H1 (cell line): Measurements from ENCODE around the gene RRP1B. TPM values are rescaled to one million over a fixed set of nuclear protein-coding genes. Genes with fewer than 3 reads are reported as not detected.

Source experiments
- CTCF ChIA-PET: fragments of 300-600 bp; sonication (Branson Sonifier 250); formaldehyde crosslinking; loops from one replicate; lab custom pipeline; 2021; ENCODE audit not compliant: partially characterized antibody; lab: Charles Lee
- POLR2A ChIA-PET: fragments of 300-600 bp; sonication (Branson Sonifier 250); formaldehyde crosslinking; loops from one replicate; lab custom pipeline; 2021; ENCODE audit warnings: inconsistent platforms; ENCODE audit not compliant: partially characterized antibody; lab: Charles Lee
- DNase-seq, 2 experiments: peaks; one replicate each; pipeline versions ENCODE4 v3.0.0 to v3.0.0-alpha.2; 2010 to 2022; ENCODE audit warnings: low spot score in 2 of 2, low read depth in 1 of 2, mixed read lengths in 1 of 2
- FAIRE-seq: peaks from 2 replicates; lab custom pipeline; 2011; peaks lifted over from hg19 to GRCh38; lab: Jason Lieb, UNC
- H2AFZ ChIP-seq: 2 replicates; pipeline ENCODE4 v1.8.1; 2012; ENCODE audit warnings: low read length, inconsistent platforms
- H2AK5ac ChIP-seq: 2 replicates; pipeline ENCODE4 v1.6.1; 2013; ENCODE audit warnings: low read depth, low read length
- H2BK120ac ChIP-seq: replicated peaks from 2 replicates; pipeline ENCODE3; 2013; ENCODE audit warnings: low read depth, low read length, inconsistent platforms
- H2BK12ac ChIP-seq: 2 replicates; pipeline ENCODE4 v1.6.1; 2013; ENCODE audit warnings: low read depth, low read length
- H2BK15ac ChIP-seq: 2 replicates; pipeline ENCODE4 v1.6.1; 2013; ENCODE audit warnings: low read length
- H2BK20ac ChIP-seq: 2 replicates; pipeline ENCODE4 v1.6.1; 2013; ENCODE audit warnings: low read length
- H2BK5ac ChIP-seq: 2 replicates; pipeline ENCODE4 v1.6.1; 2013; ENCODE audit warnings: low read depth, low read length
- H3K14ac ChIP-seq: 2 replicates; pipeline ENCODE4 v1.6.1; 2013; ENCODE audit warnings: inconsistent platforms; ENCODE audit not compliant: insufficient read length
- H3K18ac ChIP-seq: 2 replicates; pipeline ENCODE4 v1.6.1; 2013; ENCODE audit warnings: low read length; ENCODE audit errors: extremely low read depth
- H3K23ac ChIP-seq: 2 replicates; pipeline ENCODE4 v1.6.1; 2013; ENCODE audit warnings: inconsistent platforms; ENCODE audit not compliant: insufficient read length
- H3K23me2 ChIP-seq: 2 replicates; pipeline ENCODE4 v1.6.1; 2013; ENCODE audit warnings: low read depth, low read length
- H3K27ac ChIP-seq: 2 replicates; pipeline ENCODE4 v1.6.1; 2011; ENCODE audit warnings: low read depth, low read length, inconsistent platforms
- H3K27me3 ChIP-seq, 4 experiments: replicated peaks in 1 of 4; 1 replicate in 1 of 4; 2 replicates in 3 of 4; pipeline versions ENCODE4 v1.6.1 to v1.8.1; 2011 to 2013; ENCODE audit warnings: low read length in 3 of 4, mild to moderate bottlenecking in 3 of 4, inconsistent platforms in 2 of 4, mixed read lengths in 2 of 4, moderate library complexity in 1 of 4; ENCODE audit not compliant: control insufficient read depth in 3 of 4, insufficient read depth in 3 of 4; ENCODE audit errors: extremely low read depth in 1 of 4
- H3K36me3 ChIP-seq, 4 experiments: 2 replicates each; pipeline versions ENCODE4 v1.6.1 to v1.8.1; 2011 to 2013; ENCODE audit warnings: mild to moderate bottlenecking in 4 of 4, low read length in 3 of 4, moderate library complexity in 2 of 4, control low read depth in 1 of 4, inconsistent platforms in 1 of 4; ENCODE audit not compliant: insufficient read depth in 4 of 4, control insufficient read depth in 2 of 4
- H3K4ac ChIP-seq: replicated peaks from 2 replicates; pipeline ENCODE3; 2013; ENCODE audit warnings: low read length, low read depth, mixed read lengths, inconsistent platforms; ENCODE audit not compliant: insufficient read length
- H3K4me1 ChIP-seq, 4 experiments: replicated peaks in 1 of 4; 1 replicate in 1 of 4; 2 replicates in 3 of 4; pipeline versions ENCODE4 v1.6.1 to v1.8.1; 2011 to 2013; ENCODE audit warnings: low read length in 3 of 4, inconsistent platforms in 2 of 4, mixed read lengths in 1 of 4; ENCODE audit not compliant: insufficient read depth in 4 of 4, control insufficient read depth in 3 of 4
- H3K4me2 ChIP-seq, 2 experiments: 2 replicates each; pipeline versions ENCODE4 v1.6.1 to v1.8.1; 2011 to 2013; ENCODE audit warnings: low read depth in 2 of 2, low read length in 2 of 2, control low read depth in 1 of 2, inconsistent platforms in 1 of 2, mild to moderate bottlenecking in 1 of 2; ENCODE audit not compliant: insufficient read depth in 1 of 2
- H3K4me3 ChIP-seq, 4 experiments: fragments of 200-600, 300-600 bp in 1 of 4; sonication (generic), shearing (Covaris generic), sonication (Bioruptor Twin) in 1 of 4; 2 replicates each; pipeline versions ENCODE4 v1.5.1 to v1.8.1; 2011 to 2016; ENCODE audit warnings: low read length in 4 of 4, low read depth in 3 of 4, control low read depth in 2 of 4, inconsistent platforms in 2 of 4, mild to moderate bottlenecking in 2 of 4, mixed read lengths in 1 of 4, moderate library complexity in 1 of 4; ENCODE audit not compliant: insufficient read depth in 2 of 4; ENCODE audit errors: extremely low read depth in 1 of 4
- H3K56ac ChIP-seq: replicated peaks from 2 replicates; pipeline ENCODE3; 2013; ENCODE audit warnings: low read depth, mild to moderate bottlenecking, mixed read lengths, low read length, inconsistent platforms; ENCODE audit not compliant: insufficient read length
- H3K79me1 ChIP-seq: 2 replicates; pipeline ENCODE4 v1.6.1; 2013; ENCODE audit warnings: low read depth, low read length, control low read depth
- H3K79me2 ChIP-seq, 2 experiments: 2 replicates each; pipeline versions ENCODE4 v1.6.1 to v1.8.1; 2012 to 2013; ENCODE audit warnings: low read length in 2 of 2, mild to moderate bottlenecking in 2 of 2, inconsistent platforms in 1 of 2; ENCODE audit not compliant: insufficient read depth in 2 of 2, control insufficient read depth in 1 of 2
- H3K9ac ChIP-seq, 4 experiments: replicated peaks in 1 of 4; 1 replicate in 1 of 4; 2 replicates in 3 of 4; pipeline versions ENCODE4 v1.6.1 to v1.8.1; 2011 to 2013; ENCODE audit warnings: low read depth in 3 of 4, low read length in 3 of 4, control low read depth in 2 of 4, mild to moderate bottlenecking in 2 of 4, moderate library complexity in 2 of 4, inconsistent platforms in 1 of 4; ENCODE audit errors: extremely low read depth in 1 of 4
- H3K9me3 ChIP-seq, 2 experiments: 2 replicates each; pipeline versions ENCODE4 v1.6.1 to v1.8.1; 2012 to 2013; ENCODE audit warnings: mild to moderate bottlenecking in 2 of 2, moderate library complexity in 2 of 2, control low read depth in 1 of 2, inconsistent platforms in 1 of 2, low read depth in 1 of 2, low read length in 1 of 2, mixed read lengths in 1 of 2; ENCODE audit not compliant: insufficient read depth in 2 of 2
- H4K20me1 ChIP-seq, 2 experiments: replicated peaks in 1 of 2; 2 replicates each; pipeline versions ENCODE3 to v1.8.1; 2011 to 2013; ENCODE audit warnings: inconsistent platforms in 2 of 2, low read length in 2 of 2, mild to moderate bottlenecking in 1 of 2; ENCODE audit not compliant: insufficient read depth in 2 of 2, control insufficient read depth in 1 of 2
- H4K5ac ChIP-seq: 2 replicates; pipeline ENCODE4 v1.6.1; 2013; ENCODE audit warnings: low read length, low read depth, mixed read lengths, inconsistent platforms; ENCODE audit not compliant: insufficient read length
- H4K8ac ChIP-seq: 2 replicates; pipeline ENCODE4 v1.8.0; 2013; ENCODE audit warnings: mild to moderate bottlenecking, moderate library complexity, low read length, inconsistent platforms; ENCODE audit not compliant: insufficient read depth; ENCODE audit errors: extremely low read depth
- H4K91ac ChIP-seq: replicated peaks from 2 replicates; pipeline ENCODE3; 2013; ENCODE audit warnings: low read length, mixed read lengths, inconsistent platforms; ENCODE audit not compliant: insufficient read length
- CTBP2 ChIP-seq: IDR thresholded peaks from 2 replicates; pipeline ENCODE4 v1.7.0; 2011; ENCODE audit warnings: borderline replicate concordance, mild to moderate bottlenecking, moderate library complexity, mixed read lengths, low read length; ENCODE audit not compliant: insufficient read depth, insufficient read length
- EGR1 ChIP-seq: IDR thresholded peaks from 2 replicates; pipeline ENCODE4 v1.6.1; 2011; ENCODE audit warnings: low read depth, low read length, borderline replicate concordance
- EP300 ChIP-seq, 2 experiments: IDR thresholded peaks; 1 replicate in 1 of 2; 2 replicates in 1 of 2; pipeline ENCODE4 v1.6.1; 2011 to 2012; ENCODE audit warnings: low read depth in 2 of 2, low read length in 2 of 2, mild to moderate bottlenecking in 2 of 2, borderline replicate concordance in 1 of 2, inconsistent platforms in 1 of 2, moderate library complexity in 1 of 2
- KDM4A ChIP-seq: IDR thresholded peaks from one replicate; pipeline ENCODE4 v1.7.1; 2012; ENCODE audit warnings: low read depth, mild to moderate bottlenecking, moderate library complexity, low read length, inconsistent platforms; ENCODE audit not compliant: severe bottlenecking
- PHF8 ChIP-seq: fragments of 200-600 bp; sonication (generic); conservative IDR thresholded peaks from 2 replicates; pipeline ENCODE4 v1.7.1; 2012; ENCODE audit warnings: low read depth, mild to moderate bottlenecking, inconsistent platforms, low read length, moderate library complexity
- RAD21 ChIP-seq, 2 experiments: IDR thresholded peaks in 1 of 2; conservative IDR thresholded peaks in 1 of 2; 2 replicates each; pipeline ENCODE4 v1.6.1; 2011; ENCODE audit warnings: low read depth in 2 of 2, low read length in 2 of 2, improper control_type of control experiment in 1 of 2, inconsistent platforms in 1 of 2, mild to moderate bottlenecking in 1 of 2, moderate library complexity in 1 of 2
- RBBP5 ChIP-seq: IDR thresholded peaks from 2 replicates; pipeline ENCODE4 v1.7.1; 2012; ENCODE audit warnings: low read depth, mild to moderate bottlenecking, inconsistent platforms, low read length, moderate library complexity, borderline replicate concordance
- SIX5 ChIP-seq: IDR thresholded peaks from 2 replicates; pipeline ENCODE4 v1.6.1; 2011; ENCODE audit warnings: mild to moderate bottlenecking, low read depth, low read length
- SP1 ChIP-seq: IDR thresholded peaks from 2 replicates; pipeline ENCODE4 v1.6.1; 2011; ENCODE audit warnings: low read depth, low read length
- ZNF274 ChIP-seq: IDR thresholded peaks from 2 replicates; pipeline ENCODE4 v1.7.0; 2012; ENCODE audit warnings: low read length, borderline replicate concordance; ENCODE audit errors: extremely low read depth
- WGBS, 2 experiments: shearing (Covaris generic) in 1 of 2; methylation state at CpG; one replicate each; pipeline versions ENCODE4 v1.1.6 to v1.1.7; 2013 to 2015; ENCODE audit warnings: low lambda C conversion rate in 2 of 2, mixed read lengths in 2 of 2, inconsistent platforms in 1 of 2, low coverage in 1 of 2, missing lambda C conversion rate in 1 of 2; ENCODE audit not compliant: insufficient replicate concordance in 2 of 2, insufficient coverage in 1 of 2, insufficient read length in 1 of 2; ENCODE audit errors: extremely low coverage in 1 of 2, missing lambda C conversion rate in 1 of 2; 5-methylcytosine and 5-hydroxymethylcytosine counted together
- polyA plus RNA-seq, 7 experiments: library from polyadenylated mRNA; depleted of rRNA in 3 of 7; stranded (reverse) in 5 of 7; unstranded in 2 of 7; fragments of >200 nt in 5 of 7; fragments of 200-250 nt in 2 of 7; gene quantifications; 1 replicate in 5 of 7; 2 replicates in 1 of 7; 4 replicates in 1 of 7; pipeline versions ENCODE4 v1.2.1 to v1.2.3, GENCODE V29; 2011 to 2013; ENCODE audit warnings: missing spikeins in 2 of 7, mixed read lengths in 2 of 7
- total RNA-seq: library from RNA; stranded (reverse); fragmentation: NEBNext Ultra II Directional; extraction: Animal tissue kit (Norgen Biotek cat#: 25700); gene quantifications from 2 replicates; pipeline ENCODE4 v1.2.1, GENCODE V29; 2021

The RRP1B gene
- total and polyA plus RNA-seq, 2 of the 8 experiments (the other 6 are each of a cell fraction or from before 2014, with no cell fraction given), result 25.8 to 97.3 TPM

DNA sequence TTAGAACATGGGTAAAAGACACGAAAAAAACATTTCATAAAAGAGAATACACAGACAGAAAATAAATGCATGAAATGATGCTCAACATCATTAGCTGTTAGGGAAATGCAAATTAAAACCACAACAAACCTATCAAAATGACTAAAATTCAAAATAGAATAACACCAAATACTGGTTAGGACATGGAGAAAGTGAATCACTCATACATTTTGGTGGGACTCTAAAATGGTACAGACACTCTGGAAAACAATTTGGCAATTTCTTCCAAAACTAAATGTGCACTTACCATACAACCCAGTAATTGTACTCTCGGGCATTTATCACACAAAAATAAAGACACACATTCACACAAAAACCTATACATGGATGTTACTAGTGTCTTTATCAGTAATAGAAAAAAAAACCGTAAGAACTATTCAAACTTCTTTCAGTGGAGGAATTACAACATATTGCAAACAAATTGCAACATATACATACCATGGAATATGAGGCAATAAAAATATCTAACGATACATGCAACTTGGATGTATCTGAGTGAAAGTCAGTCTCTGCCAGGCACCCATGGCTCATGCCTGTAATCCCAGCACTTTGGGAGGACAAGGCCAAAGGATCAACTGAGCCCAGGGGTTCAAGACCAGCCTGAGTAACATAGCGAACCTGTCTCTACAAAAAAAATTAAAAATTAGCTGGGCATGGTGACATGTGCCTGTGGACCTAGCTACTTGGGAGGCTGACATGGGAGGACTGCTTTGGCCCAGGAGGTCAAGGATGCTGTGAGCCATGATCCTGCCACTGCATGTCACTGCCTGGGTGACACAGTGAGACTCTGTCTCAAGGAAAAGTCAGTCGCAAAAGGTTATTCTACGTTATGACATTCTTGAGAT is 19.6 kb upstream of the RRP1B start:
- Histone ChIP-seq H2BK20ac (no peak overlapping the region), H3K79me2 (no peaks in the 10 kb centered on the region), H4K91ac (no peak overlapping the region), H2AK5ac (no peak overlapping the region), H3K56ac (no peak overlapping the region), H2BK15ac (no peak overlapping the region), H3K4me3 (no peak overlapping the region), H3K27ac (no peak overlapping the region), H3K14ac (no peak overlapping the region), H3K4me1 (no peaks in the 10 kb centered on the region), H2AFZ (no peak overlapping the region), H3K9ac (no peak overlapping the region), H3K23me2 (no peaks in the 10 kb centered on the region), H3K79me1 (no peaks in the 10 kb centered on the region), H3K27me3 (no peaks in the 10 kb centered on the region), H3K23ac (no peak overlapping the region), H4K20me1 (no peaks in the 10 kb centered on the region), H4K5ac (no peak overlapping the region), H2BK12ac (no peak overlapping the region), H3K9me3 (no peaks in the 10 kb centered on the region), H3K4ac (no peak overlapping the region), H4K8ac (no peak overlapping the region), H2BK120ac (no peak overlapping the region), H3K4me2 (no peak overlapping the region), H2BK5ac (no peak overlapping the region), H3K18ac (no peak overlapping the region), H3K36me3 (no peaks in the 10 kb centered on the region)
- DNase-seq (no peak), FAIRE-seq (no peak)
- ChIA-PET CTCF (interaction anchor here (0.7 to 2.0 kb wide), 2 partner anchors 28 to 1302 kb away, joined by 4 to 5 read pairs; no protein-coding TSS in a partner anchor), POLR2A (no interaction called here)
- 84% methylated on average over 7 of the region's 7 CpGs; no CpG with 5 or more reads in 1 of the 2 experiments for WGBS, 2 experiments
- TF ChIP-seq RAD21 (IDR thresholded peaks at IDR 0.05 in 1 of 2, conservative IDR thresholded peaks at IDR 0.05 in 1 of 2; ENCODE audit: low read depth in 2 of 2, low read length in 2 of 2) (no peak), KDM4A (no peak), SP1 (no peak), EGR1 (no peak), ZNF274 (no peak), PHF8 (no peak), CTBP2 (no peak), SIX5 (no peak), RBBP5 (no peak), EP300 (IDR thresholded peaks at IDR 0.05; ENCODE audit: borderline replicate concordance in 1 of 2, low read depth in 2 of 2, low read length in 2 of 2) (no peak)
